Ovary (tissue), 3 donors: ENCODE measurements around the gene PFDN1.

Experiments used
- CTCF ChIP-seq, 3 donors: fragments of 450-650 bp in 2 of 3; fragments of 200-600 bp in 1 of 3; IDR thresholded peaks; one replicate each; pipeline versions ENCODE4 v1.5.1 to v1.8.0; 2016 to 2022; ENCODE audit warnings: antibody characterized with exemption in 3 of 3, mild to moderate bottlenecking in 1 of 3
- EP300 ChIP-seq: sonication (generic); formaldehyde crosslinking; IDR thresholded peaks from one replicate; pipeline ENCODE4 v1.6.1; 2017; ENCODE audit warnings: antibody characterized with exemption
- POLR2A ChIP-seq: fragments of 450-650 bp; IDR thresholded peaks from one replicate; pipeline ENCODE4 v1.6.1; 2017; ENCODE audit warnings: antibody characterized with exemption, mild to moderate bottlenecking, moderate library complexity
- donor health status: DM: no; HTN: no; CAD: no.

GRCh38 chr5:140252470-140253126 lies 50.3 kb downstream of the PFDN1 start:
- TF ChIP-seq CTCF (IDR thresholded peaks at IDR 0.05) (no peak), POLR2A (no peak), EP300 (no peak)
